Measurements from ENCODE around the gene CIB4.

Gene CIB4

GRCh38 chr2:26564121-26564644 lies 77.0 kb downstream of the CIB4 start:
- no peak for DNase-seq

DNA sequence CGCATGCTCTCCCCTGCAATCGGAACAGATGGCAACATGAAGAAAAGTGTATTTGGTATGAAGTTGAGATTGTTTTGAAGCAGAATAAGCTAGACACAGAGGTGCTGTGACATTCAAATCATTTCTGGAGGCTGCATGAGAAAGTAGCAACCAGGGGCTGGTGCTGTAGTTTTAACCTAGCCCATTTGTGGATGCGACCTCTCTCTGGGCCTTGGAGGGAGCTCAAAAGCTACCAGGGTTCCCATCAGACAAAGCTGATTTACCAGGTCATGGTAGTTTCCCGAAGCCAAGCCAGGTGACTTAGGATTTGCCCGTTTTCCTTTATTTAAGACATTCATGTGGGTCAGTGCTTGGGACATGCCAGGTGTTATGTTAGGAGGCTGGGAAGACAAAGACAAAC lies 77.5 kb downstream of the CIB4 start:
- no peak for DNase-seq

GRCh38 chr2:26562811-26563645 lies 78.1 kb downstream of the CIB4 start:
- DNase-seq: no peak

- DNase-seq: no peak
Measured at GRCh38 chr2:26561918-26562810, 79.0 kb downstream of the CIB4 start.

DNA sequence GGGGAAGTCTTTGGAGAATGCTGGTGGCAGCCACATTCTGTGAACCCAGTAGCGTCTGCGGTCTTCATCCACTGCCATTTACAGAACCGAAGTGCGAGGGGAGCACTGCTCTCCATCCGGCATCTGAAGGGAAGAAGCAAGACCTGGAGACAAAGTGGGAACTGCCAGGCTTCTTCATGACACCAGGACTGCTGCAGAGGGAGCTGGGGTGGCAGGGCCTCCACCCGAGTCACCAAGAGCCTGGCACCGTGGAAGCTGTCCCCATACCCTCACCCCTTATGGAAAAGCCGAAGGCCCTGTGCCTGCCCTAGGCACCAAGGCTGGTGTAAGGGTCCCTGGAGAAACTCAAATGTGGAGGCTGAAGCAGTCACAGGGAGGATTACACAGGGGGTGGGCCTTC lies 79.8 kb downstream of the CIB4 start:
- no peak for DNase-seq

- DNase-seq: no peak
Measured at GRCh38 chr2:26560892-26561291, 80.3 kb downstream of the CIB4 start.

DNA sequence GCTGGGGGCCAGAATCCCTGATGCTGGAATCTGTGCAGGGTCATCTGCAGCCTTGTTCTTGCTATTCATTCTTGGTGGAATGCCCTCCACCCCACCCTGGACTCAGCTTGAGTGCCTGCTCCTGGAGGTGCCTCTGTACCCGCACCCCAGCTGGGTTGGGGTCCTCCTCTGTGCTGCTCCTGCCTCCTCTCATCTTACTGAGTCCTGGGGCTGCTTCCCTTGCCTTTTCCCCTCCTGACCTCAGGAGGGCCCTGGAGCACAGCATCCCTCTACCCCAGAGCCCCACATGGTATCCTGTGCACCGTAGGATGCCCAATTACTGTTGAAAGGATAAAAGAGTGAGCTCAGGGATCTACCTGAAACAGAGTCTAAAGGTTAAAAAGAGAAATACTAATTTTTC lies 81.6 kb downstream of the CIB4 start:
- no peak for DNase-seq

DNA sequence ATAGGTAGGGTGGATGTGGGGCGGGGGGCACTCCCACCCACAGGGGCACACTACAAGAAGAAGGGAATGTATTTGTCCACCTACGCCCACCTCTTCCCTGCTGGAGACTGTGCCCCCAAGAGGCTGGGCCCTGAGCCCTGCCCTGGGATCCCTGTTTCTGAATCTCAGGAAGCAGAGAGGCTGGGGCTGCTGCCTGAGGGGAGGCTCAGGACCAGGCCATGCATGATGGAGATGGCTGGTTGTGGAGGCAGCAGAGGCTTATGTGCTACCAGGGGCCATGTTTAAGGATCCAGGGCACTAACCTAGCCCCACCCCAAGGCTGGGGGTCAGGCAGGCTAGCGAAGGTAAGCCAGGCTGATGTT lies 82.1 kb downstream of the CIB4 start:
- DNase-seq: no peak

DNA sequence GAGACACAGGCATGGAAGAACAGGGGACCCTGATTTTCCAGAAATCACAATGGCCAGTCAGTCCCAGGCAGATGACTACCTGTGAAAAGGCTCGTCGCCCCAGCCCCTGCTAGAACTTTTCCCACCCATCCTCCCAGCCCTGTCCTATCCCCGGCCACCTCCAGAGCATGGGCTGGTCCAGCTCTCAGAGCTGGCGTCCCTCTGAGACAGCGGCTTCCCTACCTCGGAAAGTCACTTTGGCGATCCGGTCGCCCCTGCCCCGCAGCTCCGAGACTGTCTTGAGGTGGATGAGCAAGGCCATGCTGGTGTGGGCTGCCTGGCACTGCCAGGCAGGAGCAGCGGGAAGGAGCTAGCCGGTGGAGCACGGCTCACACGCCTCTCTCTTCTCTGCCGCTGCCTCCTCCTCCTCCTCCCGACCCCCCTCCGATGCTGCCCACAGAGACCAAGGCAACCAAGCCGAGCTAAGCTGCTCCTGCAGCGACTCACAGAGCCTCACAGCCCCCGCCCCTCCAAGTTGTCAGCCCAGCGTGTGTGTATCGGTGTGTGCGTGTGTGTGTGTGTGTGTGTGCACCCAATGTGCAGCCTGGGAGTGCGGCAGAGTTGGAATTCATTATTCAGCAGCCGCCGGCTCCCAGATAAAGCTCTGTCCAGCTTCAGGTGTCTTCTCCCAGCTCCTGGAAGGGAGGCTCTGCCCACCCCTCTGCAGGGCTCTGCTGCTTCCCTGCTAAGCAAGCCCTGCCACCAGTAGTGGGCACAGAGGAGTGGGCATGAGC lies 82.7 kb downstream of the CIB4 start:
- no peak for DNase-seq

- DNase-seq: no peak
Measured at GRCh38 chr2:26557244-26557925, 83.8 kb downstream of the CIB4 start.

GRCh38 chr2:26556309-26557243 lies 84.6 kb downstream of the CIB4 start:
- no peak for DNase-seq

- no peak for DNase-seq
Measured at GRCh38 chr2:26555246-26556133, 85.7 kb downstream of the CIB4 start.

DNA sequence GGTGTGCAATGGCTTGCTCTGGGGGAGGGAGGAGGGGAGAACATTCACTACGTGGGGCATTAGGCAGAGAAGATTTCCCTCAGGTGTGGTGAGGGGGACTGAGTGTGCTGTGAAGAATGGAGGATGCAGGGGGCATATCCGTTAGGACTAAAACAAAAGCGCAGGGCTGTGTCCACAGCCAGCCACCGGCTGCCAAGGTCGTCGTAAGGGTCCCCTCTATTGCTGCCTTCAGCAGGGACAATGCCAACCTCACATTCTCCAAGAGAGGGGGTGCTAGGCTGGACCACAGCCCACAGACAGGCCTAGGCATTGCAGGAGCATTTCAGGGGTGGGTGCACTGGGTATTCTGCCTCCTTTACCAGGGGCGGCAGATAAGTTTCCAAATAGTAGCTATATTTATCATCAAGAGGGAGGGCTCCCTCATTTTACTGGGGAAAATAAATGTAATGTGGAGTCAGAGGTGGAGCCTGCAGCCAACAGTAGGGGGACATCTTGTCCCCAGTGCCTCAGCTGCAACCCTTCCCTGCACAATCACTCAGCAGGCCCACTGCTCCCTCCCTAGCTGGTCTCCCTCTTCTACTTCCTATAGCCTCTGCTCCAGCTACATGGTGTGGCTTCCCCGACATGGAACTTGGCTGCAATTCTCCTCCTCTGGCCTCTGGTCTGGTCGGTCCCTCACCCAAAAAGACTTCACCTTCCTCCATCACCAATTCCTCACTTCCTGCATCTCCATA lies 88.4 kb downstream of the CIB4 start:
- no peak for DNase-seq

DNA sequence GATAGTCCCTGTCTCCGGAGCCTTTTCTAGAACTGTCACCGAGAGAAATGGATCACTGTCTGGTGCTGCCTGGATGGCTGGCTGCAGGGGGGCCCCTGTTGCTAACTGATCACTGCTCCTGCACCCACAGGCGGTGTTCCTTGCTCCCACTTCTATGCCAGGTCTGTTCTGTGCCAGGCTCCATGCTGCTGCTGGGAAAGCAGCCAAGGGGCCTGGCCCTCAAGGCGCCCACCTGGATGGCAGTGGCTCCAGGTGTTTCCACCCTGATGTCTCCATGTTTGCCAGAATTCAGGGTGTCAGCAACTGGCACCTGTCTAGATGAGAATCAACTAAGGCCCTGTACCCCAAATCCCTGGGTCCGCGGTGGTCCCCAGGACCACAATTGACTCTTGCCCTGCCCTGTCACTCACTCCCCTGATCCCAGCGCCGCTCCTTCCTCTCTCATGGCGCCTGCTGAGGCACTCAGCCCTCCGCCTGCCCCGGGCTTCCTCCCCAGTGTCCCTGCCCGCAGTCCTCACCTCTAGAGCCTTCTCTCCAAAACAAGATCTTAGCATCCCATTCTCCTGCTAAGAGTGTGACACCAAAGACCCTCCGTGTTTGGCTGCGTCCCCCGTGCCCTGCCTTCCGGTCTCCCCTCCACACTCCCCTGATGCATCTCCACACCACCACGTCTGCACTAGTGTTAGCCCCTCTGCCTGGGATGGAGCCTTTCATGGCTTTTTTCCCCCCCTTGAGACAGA lies 90.7 kb downstream of the CIB4 start:
- DNase-seq: no peak

GRCh38 chr2:26542676-26543505 lies 98.3 kb downstream of the CIB4 start:
- no peak for DNase-seq

- no peak for DNase-seq
Measured at GRCh38 chr2:26542194-26542455, 99.0 kb downstream of the CIB4 start.

GRCh38 chr2:26541401-26542193 lies 99.6 kb downstream of the CIB4 start:
- no peak for DNase-seq

Data from NCI-H446 treated with DMSO at 0.1 percent for 48 hours (cell line).